Muscle of leg (tissue), 11 donors: ENCODE data around the gene ZSWIM3. TPM values are rescaled to one million over a fixed set of nuclear protein-coding genes. Genes with fewer than 3 reads are reported as not detected.

Source experiments
- DNase-seq: peaks from one replicate; pipeline ENCODE4 v3.0.0; 2013
- H3K27ac ChIP-seq: one replicate; pipeline ENCODE4 v1.5.1; 2013; ENCODE audit warnings: mild to moderate bottlenecking, low read length, control low read depth
- H3K27me3 ChIP-seq: one replicate; pipeline ENCODE4 v1.6.1; 2013; ENCODE audit warnings: low read length; ENCODE audit not compliant: control insufficient read depth, insufficient read depth
- H3K36me3 ChIP-seq: one replicate; pipeline ENCODE4 v1.6.1; 2013; ENCODE audit warnings: low read length; ENCODE audit not compliant: control insufficient read depth, insufficient read depth
- H3K4me1 ChIP-seq: one replicate; pipeline ENCODE4 v1.6.1; 2013; ENCODE audit warnings: low read length; ENCODE audit not compliant: control insufficient read depth, insufficient read depth
- H3K4me3 ChIP-seq: one replicate; pipeline ENCODE4 v1.5.1; 2013; ENCODE audit warnings: low read length, control low read depth
- H3K9me3 ChIP-seq: replicated peaks from 2 replicates; pipeline ENCODE4 v1.6.1; 2013; ENCODE audit warnings: low read depth, low read length; ENCODE audit not compliant: control insufficient read depth
- WGBS: methylation state at CpG from one replicate; pipeline ENCODE4 v1.1.5; 2013; ENCODE audit warnings: missing lambda C conversion rate; ENCODE audit not compliant: insufficient coverage; 5-methylcytosine and 5-hydroxymethylcytosine counted together
- polyA plus RNA-seq, 8 donors: library from polyadenylated mRNA; unstranded; fragments of 120-200 nt; gene quantifications; one replicate each; pipeline versions ENCODE4 v1.2.1 to v1.2.3, GENCODE V29; 2013; ENCODE audit warnings: inconsistent platforms in 1 of 8, low replicate concordance in 1 of 8; ENCODE audit not compliant: insufficient read length in 8 of 8, insufficient read depth in 1 of 8
- total RNA-seq: library from RNA; stranded (reverse); fragments of 120-200 nt; gene quantifications from one replicate; pipeline ENCODE4 v1.2.4, GENCODE V29; 2013

ZSWIM3 gene
- total and polyA plus RNA-seq, 9 donors, result 3.1 to 5.6 (median 3.3) TPM

- no peak for DNase-seq
Observed at GRCh38 chr20:45859916-45860315, 2.5 kb downstream of the ZSWIM3 start.

GRCh38 chr20:45860560-45861220, 3.3 kb downstream of the ZSWIM3 start:
- H3K27me3 ChIP-seq, result no peaks in the 10 kb centered on the region
- no peaks in the 10 kb centered on the region for H3K36me3 ChIP-seq
- no peak overlapping the region for H3K4me3 ChIP-seq
- no peak overlapping the region for H3K27ac ChIP-seq
- 85% methylated on average over 6 of the region's 7 CpGs for whole genome bisulfite sequencing
- H3K4me1 ChIP-seq, result peaks cover 19% of the 10 kb centered on the region
- DNase-seq, result no peak
- no peaks in the 10 kb centered on the region for H3K9me3 ChIP-seq

More at GRCh38 chr20:45859916-45860315, 2.5 kb downstream of the ZSWIM3 start:
- Histone ChIP-seq H3K27me3 (no peaks in the 10 kb centered on the region), H3K9me3 (no peaks in the 10 kb centered on the region), H3K36me3 (peaks cover 4% of the 10 kb centered on the region), H3K27ac (no peak overlapping the region), H3K4me1 (peaks cover 23% of the 10 kb centered on the region), H3K4me3 (no peak overlapping the region)
- 85% methylated on average over 5 of the region's 5 CpGs for WGBS

- no peaks in the 10 kb centered on the region for H3K36me3 ChIP-seq
- no peak for DNase-seq
- 80% methylated on average over 1 of the region's 7 CpGs for WGBS
Observed at GRCh38 chr20:45861221-45862075, 4.0 kb downstream of the ZSWIM3 start.

GRCh38 chr20:45863543-45864470, 6.4 kb downstream of the ZSWIM3 start:
- 90% methylated on average over 5 of the region's 7 CpGs for WGBS
- Histone ChIP-seq H3K36me3 (no peaks in the 10 kb centered on the region), H3K9me3 (no peaks in the 10 kb centered on the region), H3K4me1 (no peaks in the 10 kb centered on the region), H3K4me3 (no peak overlapping the region), H3K27me3 (no peaks in the 10 kb centered on the region), H3K27ac (no peak overlapping the region)
- DNase-seq, result no peak

More at GRCh38 chr20:45861221-45862075, 4.0 kb downstream of the ZSWIM3 start:
- Histone ChIP-seq H3K27ac (no peak overlapping the region), H3K27me3 (no peaks in the 10 kb centered on the region), H3K4me3 (no peak overlapping the region), H3K9me3 (no peaks in the 10 kb centered on the region), H3K4me1 (peaks cover 12% of the 10 kb centered on the region)

- Histone ChIP-seq H3K9me3 (no peaks in the 10 kb centered on the region), H3K4me3 (no peak overlapping the region), H3K4me1 (no peaks in the 10 kb centered on the region), H3K27ac (no peak overlapping the region), H3K36me3 (no peaks in the 10 kb centered on the region), H3K27me3 (no peaks in the 10 kb centered on the region)
- WGBS, result 100% methylated on average over 2 of the region's 5 CpGs
- DNase-seq, result no peak
Observed at GRCh38 chr20:45866454-45866853, 9.0 kb downstream of the ZSWIM3 start.

- Histone ChIP-seq H3K4me3 (no peak overlapping the region), H3K36me3 (no peaks in the 10 kb centered on the region), H3K4me1 (no peaks in the 10 kb centered on the region), H3K9me3 (no peaks in the 10 kb centered on the region), H3K27ac (no peak overlapping the region), H3K27me3 (no peaks in the 10 kb centered on the region)
- DNase-seq, result no peak
- WGBS, result no CpG with 5 or more reads among the region's 6 CpGs
Observed at GRCh38 chr20:45867136-45867818, 9.9 kb downstream of the ZSWIM3 start.

- no peak for DNase-seq
- H3K9me3 ChIP-seq, result no peaks in the 10 kb centered on the region
- peaks cover 3% of the 10 kb centered on the region for H3K36me3 ChIP-seq
- H3K4me3 ChIP-seq, result no peak overlapping the region
- H3K27me3 ChIP-seq, result no peaks in the 10 kb centered on the region
- H3K27ac ChIP-seq, result no peak overlapping the region
- no peaks in the 10 kb centered on the region for H3K4me1 ChIP-seq
Observed at GRCh38 chr20:45867819-45868176, 10.4 kb downstream of the ZSWIM3 start.

- no peak for DNase-seq
- H3K9me3 ChIP-seq, result no peaks in the 10 kb centered on the region
- H3K4me1 ChIP-seq, result no peaks in the 10 kb centered on the region
- H3K36me3 ChIP-seq, result peaks cover 15% of the 10 kb centered on the region
- no peak overlapping the region for H3K27ac ChIP-seq
- 100% methylated on average over 1 of the region's 4 CpGs for WGBS
- H3K27me3 ChIP-seq, result no peaks in the 10 kb centered on the region
- H3K4me3 ChIP-seq, result no peak overlapping the region
Observed at GRCh38 chr20:45872626-45873025, 15.2 kb downstream of the ZSWIM3 start.

GRCh38 chr20:45873409-45874103, 16.1 kb downstream of the ZSWIM3 start:
- H3K9me3 ChIP-seq, result no peaks in the 10 kb centered on the region
- no CpG with 5 or more reads among the region's 1 CpG for WGBS
- H3K36me3 ChIP-seq, result peaks cover 23% of the 10 kb centered on the region
- H3K4me1 ChIP-seq, result no peaks in the 10 kb centered on the region
- DNase-seq, result no peak
- no peak overlapping the region for H3K27ac ChIP-seq
- H3K4me3 ChIP-seq, result no peak overlapping the region
- H3K27me3 ChIP-seq, result no peaks in the 10 kb centered on the region
